Activated CD4-positive, alpha-beta T cell treated with anti-CD3 and anti-CD28 coated beads, Interleukin-2, amount 50 U/mL, for 24 hours (primary cell): ENCODE results near the gene EPB41L1.

Experiments used
- DNase-seq, 2 donors: peaks; one replicate each; pipeline ENCODE4 v3.0.0-alpha.2; 2020; ENCODE audit warnings: low read depth in 1 of 2, low spot score in 1 of 2

Gene EPB41L1

GRCh38 chr20:36154700-36155628 lies at the start of gene EPB41L1:
Gene EPB41L1, plus strand, starts transcription at chr20:36154740. Its CDS starts 19,038 bp downstream, at chr20:36173778.
- no peak for DNase-seq

GRCh38 chr20:36104856-36105255 lies 49.7 kb upstream of the EPB41L1 start:
- no peak for DNase-seq

GRCh38 chr20:36105711-36106226 lies 48.8 kb upstream of the EPB41L1 start:
- no peak for DNase-seq

GRCh38 chr20:36106606-36107005 lies 47.9 kb upstream of the EPB41L1 start:
- DNase-seq = no peak

- no peak for DNase-seq
Measured at GRCh38 chr20:36107881-36108280, 46.7 kb upstream of the EPB41L1 start.

- no peak for DNase-seq
Measured at GRCh38 chr20:36109251-36109947, 45.1 kb upstream of the EPB41L1 start.

- DNase-seq = no peak
Measured at GRCh38 chr20:36110994-36111393, 43.5 kb upstream of the EPB41L1 start.

- DNase-seq = no peak
Measured at GRCh38 chr20:36112112-36112511, 42.4 kb upstream of the EPB41L1 start.

GRCh38 chr20:36113036-36113435 lies 41.5 kb upstream of the EPB41L1 start:
- no peak for DNase-seq

GRCh38 chr20:36113566-36114250 lies 40.8 kb upstream of the EPB41L1 start:
- DNase-seq = no peak

- DNase-seq = no peak
Measured at GRCh38 chr20:36114707-36115106, 39.8 kb upstream of the EPB41L1 start.

- no peak for DNase-seq
Measured at GRCh38 chr20:36115925-36116324, 38.6 kb upstream of the EPB41L1 start.

- no peak for DNase-seq
Measured at GRCh38 chr20:36116807-36117441, 37.6 kb upstream of the EPB41L1 start.

- no peak for DNase-seq
Measured at GRCh38 chr20:36117638-36118037, 36.9 kb upstream of the EPB41L1 start.

- DNase-seq = no peak
Measured at GRCh38 chr20:36118371-36118770, 36.2 kb upstream of the EPB41L1 start.

GRCh38 chr20:36119537-36119936 lies 35.0 kb upstream of the EPB41L1 start:
- no peak for DNase-seq

GRCh38 chr20:36120241-36120640 lies 34.3 kb upstream of the EPB41L1 start:
- DNase-seq = no peak

GRCh38 chr20:36120991-36121390 lies 33.5 kb upstream of the EPB41L1 start:
- DNase-seq = no peak

- no peak for DNase-seq
Measured at GRCh38 chr20:36121981-36122930, 32.3 kb upstream of the EPB41L1 start.

GRCh38 chr20:36122931-36123288 lies 31.6 kb upstream of the EPB41L1 start:
- no peak for DNase-seq
